ENCODE data around the gene SUFU. TPM values are rescaled to one million over a fixed set of nuclear protein-coding genes. Genes with fewer than 3 reads are reported as not detected.

The SUFU gene
- total and polyA plus RNA-seq, 2 donors from 2014 or later: 6.5 to 18.9 TPM

GRCh38 chr10:102619281-102619981 lies 115.7 kb downstream of the SUFU start:
- intact Hi-C loops (cut with DNase I): no loop called here
- H3K36me3 ChIP-seq (ENCODE audit: control insufficient read depth in 2 of 3, insufficient read depth in 3 of 3, low read length in 3 of 3): peaks cover 0 to 17% (median 2%) of the 10 kb centered on the region in 3 donors
- H3K27ac ChIP-seq (ENCODE audit: low read depth in 2 of 2, low read length in 2 of 2): no peak overlapping the region
- FAIRE-seq: no peak
- TF ChIP-seq CTCF (IDR thresholded peaks at IDR 0.05; ENCODE audit: borderline replicate concordance, extremely low read depth, insufficient read depth): no peak
- H3K9ac ChIP-seq (ENCODE audit: low read length in 3 of 3): no peak overlapping the region
- H3K4me3 ChIP-seq (ENCODE audit: low read length in 3 of 3): no peak overlapping the region
- H3K4me1 ChIP-seq (ENCODE audit: control insufficient read depth in 2 of 3, insufficient read depth in 2 of 3, low read depth in 1 of 3, low read length in 3 of 3): peaks cover 0 to 23% (median 4%) of the 10 kb centered on the region in 3 donors
- no peaks in the 10 kb centered on the region for H3K9me3 ChIP-seq (ENCODE audit: control insufficient read depth in 2 of 3, insufficient read depth in 1 of 3, low read length in 3 of 3)
- H3K27me3 ChIP-seq (ENCODE audit: control insufficient read depth, insufficient read depth, low read length): no peaks in the 10 kb centered on the region
- peak in 1 of 5 donors; percentile 65 for DNase-seq

GRCh38 chr10:102620138-102620590 lies 116.4 kb downstream of the SUFU start:
- no peaks in the 10 kb centered on the region for H3K27me3 ChIP-seq (ENCODE audit: control insufficient read depth, insufficient read depth, low read length)
- FAIRE-seq: no peak
- intact Hi-C loops (cut with DNase I): no loop called here
- no peak for TF ChIP-seq CTCF (IDR thresholded peaks at IDR 0.05; ENCODE audit: borderline replicate concordance, extremely low read depth, insufficient read depth)
- H3K4me3 ChIP-seq (ENCODE audit: low read length in 3 of 3): no peak overlapping the region
- no peak overlapping the region for H3K27ac ChIP-seq (ENCODE audit: low read depth in 2 of 2, low read length in 2 of 2)
- peak in 1 of 5 donors; percentile 33 for DNase-seq
- H3K9me3 ChIP-seq (ENCODE audit: control insufficient read depth in 2 of 3, insufficient read depth in 1 of 3, low read length in 3 of 3): no peaks in the 10 kb centered on the region
- H3K4me1 ChIP-seq (ENCODE audit: control insufficient read depth in 2 of 3, insufficient read depth in 2 of 3, low read depth in 1 of 3, low read length in 3 of 3): peaks cover under 1 to 26% (median 11%) of the 10 kb centered on the region in 3 donors
- no peak overlapping the region for H3K9ac ChIP-seq (ENCODE audit: low read length in 3 of 3)
- peaks cover 0 to 17% (median 2%) of the 10 kb centered on the region in 3 donors for H3K36me3 ChIP-seq (ENCODE audit: control insufficient read depth in 2 of 3, insufficient read depth in 3 of 3, low read length in 3 of 3)

DNA sequence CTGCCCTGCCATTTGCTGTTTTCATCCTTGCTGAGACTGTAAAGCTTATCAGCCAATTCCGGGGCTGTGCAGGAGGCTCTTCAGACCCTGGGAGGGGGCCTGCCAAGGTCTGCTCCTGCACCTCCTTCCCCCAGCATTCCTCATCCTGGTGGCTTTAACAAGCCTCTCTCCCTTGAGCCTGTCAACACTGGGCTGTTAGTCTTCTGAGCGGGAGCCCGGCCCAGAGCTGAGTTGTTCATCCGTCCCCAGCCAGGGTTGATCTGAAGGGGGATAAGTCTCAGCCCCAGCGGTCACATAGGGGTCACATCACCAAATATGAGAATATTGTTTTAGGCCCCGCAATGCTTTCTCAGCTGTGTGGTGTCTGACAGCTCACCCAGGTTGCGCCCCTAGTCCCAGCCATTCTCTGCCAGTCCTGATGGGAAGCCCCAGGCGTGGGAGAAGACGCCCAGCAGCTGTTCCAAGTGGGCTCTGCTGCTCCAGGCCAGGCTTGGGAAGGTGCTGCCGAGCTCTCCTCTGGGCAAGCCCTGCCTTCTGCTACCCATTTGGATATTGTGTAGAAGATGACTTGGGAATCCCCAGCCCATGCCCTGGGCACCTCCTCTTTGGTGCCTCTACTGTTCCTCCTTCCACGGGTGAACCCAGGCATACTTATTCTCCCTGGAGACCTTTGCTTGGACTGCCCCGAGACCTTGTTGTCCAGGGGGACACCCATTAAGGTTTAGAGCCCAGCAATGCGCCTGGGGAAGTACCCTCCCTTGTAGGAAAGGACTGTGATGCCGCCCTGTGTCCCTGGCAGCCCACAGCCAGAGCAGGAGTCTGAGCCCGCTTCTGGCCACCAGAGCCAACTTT lies 117.0 kb downstream of the SUFU start:
- FAIRE-seq: no peak
- intact Hi-C loops (cut with DNase I): no loop called here
- Histone ChIP-seq H3K9me3 (ENCODE audit: control insufficient read depth in 2 of 3, insufficient read depth in 1 of 3, low read length in 3 of 3) (no peaks in the 10 kb centered on the region), H3K36me3 (ENCODE audit: control insufficient read depth in 2 of 3, insufficient read depth in 3 of 3, low read length in 3 of 3) (peaks cover 0 to 17% (median 2%) of the 10 kb centered on the region in 3 donors), H3K27me3 (ENCODE audit: control insufficient read depth, insufficient read depth, low read length) (no peaks in the 10 kb centered on the region), H3K9ac (ENCODE audit: low read length in 3 of 3) (no peak overlapping the region), H3K27ac (ENCODE audit: low read depth in 2 of 2, low read length in 2 of 2) (no peak overlapping the region), H3K4me3 (ENCODE audit: low read length in 3 of 3) (no peak overlapping the region), H3K4me1 (ENCODE audit: control insufficient read depth in 2 of 3, insufficient read depth in 2 of 3, low read depth in 1 of 3, low read length in 3 of 3) (peaks cover 4 to 31% (median 15%) of the 10 kb centered on the region in 3 donors)
- DNase-seq: peak in 1 of 5 donors; percentile 55
- TF ChIP-seq CTCF (IDR thresholded peaks at IDR 0.05; ENCODE audit: borderline replicate concordance, extremely low read depth, insufficient read depth): no peak
